Liver (tissue), 9 donors: ENCODE results near the gene CPA1. TPM values are rescaled to one million over a fixed set of nuclear protein-coding genes. Genes with fewer than 3 reads are reported as not detected.

Experiments
- DNase-seq: peaks from one replicate; pipeline ENCODE4 v3.0.0-alpha.2; 2017; ENCODE audit warnings: low spot score
- H3K27ac ChIP-seq, 2 donors: one replicate each; pipeline ENCODE4 v1.7.0; 2013; ENCODE audit warnings: inconsistent platforms in 2 of 2, low read length in 2 of 2, control low read depth in 1 of 2, low read depth in 1 of 2, mild to moderate bottlenecking in 1 of 2
- H3K27me3 ChIP-seq, 4 donors: one replicate each; pipeline versions ENCODE4 v1.6.1 to v1.7.0; 2013; ENCODE audit warnings: low read length in 3 of 4, inconsistent platforms in 1 of 4, mild to moderate bottlenecking in 1 of 4, moderate library complexity in 1 of 4; ENCODE audit not compliant: control insufficient read depth in 4 of 4, insufficient read depth in 4 of 4
- H3K36me3 ChIP-seq, 4 donors: one replicate each; pipeline versions ENCODE4 v1.6.1 to v1.7.0; 2013; ENCODE audit warnings: low read length in 3 of 4, mild to moderate bottlenecking in 3 of 4, low read depth in 1 of 4, moderate library complexity in 1 of 4; ENCODE audit not compliant: control insufficient read depth in 4 of 4, insufficient read depth in 3 of 4
- H3K4me1 ChIP-seq, 4 donors: one replicate each; pipeline versions ENCODE4 v1.6.1 to v1.7.0; 2013; ENCODE audit warnings: low read length in 3 of 4, mild to moderate bottlenecking in 3 of 4, moderate library complexity in 1 of 4; ENCODE audit not compliant: control insufficient read depth in 4 of 4, insufficient read depth in 4 of 4
- H3K4me3 ChIP-seq, 3 donors: one replicate each; pipeline versions ENCODE4 v1.6.1 to v1.7.0; 2013; ENCODE audit warnings: low read length in 3 of 3, control low read depth in 1 of 3, low read depth in 1 of 3, mild to moderate bottlenecking in 1 of 3
- H3K9ac ChIP-seq, 2 donors: one replicate each; pipeline ENCODE4 v1.7.0; 2013; ENCODE audit warnings: low read length in 2 of 2, mild to moderate bottlenecking in 2 of 2, moderate library complexity in 2 of 2, control low read depth in 1 of 2, low read depth in 1 of 2
- H3K9me3 ChIP-seq, 4 donors: one replicate each; pipeline versions ENCODE4 v1.6.1 to v1.7.0; 2013; ENCODE audit warnings: low read length in 3 of 4; ENCODE audit not compliant: control insufficient read depth in 4 of 4
- CTCF ChIP-seq: fragments of 150-350 bp; IDR thresholded peaks from 2 replicates; pipeline ENCODE4 v1.5.1; 2017; ENCODE audit warnings: improper control_type of control experiment, low read depth, low read length; ENCODE audit not compliant: missing input control
- EGR1 ChIP-seq, 2 donors: IDR thresholded peaks; 2 replicates each; pipeline ENCODE4 v1.6.1; 2016 to 2018; ENCODE audit warnings: antibody characterized with exemption in 2 of 2, low read depth in 2 of 2
- FOXA1 ChIP-seq: IDR thresholded peaks from 2 replicates; pipeline ENCODE4 v1.6.1; 2016; ENCODE audit warnings: antibody characterized with exemption
- FOXA2 ChIP-seq: IDR thresholded peaks from 2 replicates; pipeline ENCODE4 v1.6.1; 2016; ENCODE audit warnings: antibody characterized with exemption
- HNF4A ChIP-seq, 2 donors: conservative IDR thresholded peaks; 2 replicates each; pipeline ENCODE4 v1.6.1; 2016; ENCODE audit warnings: antibody characterized with exemption in 2 of 2, mild to moderate bottlenecking in 2 of 2
- JUND ChIP-seq, 2 donors: IDR thresholded peaks; 2 replicates each; pipeline ENCODE4 v1.6.1; 2016; ENCODE audit warnings: antibody characterized with exemption in 2 of 2
- MAX ChIP-seq: IDR thresholded peaks from 2 replicates; pipeline ENCODE4 v1.6.1; 2016; ENCODE audit warnings: antibody characterized with exemption
- NR2F2 ChIP-seq: IDR thresholded peaks from 2 replicates; pipeline ENCODE4 v1.6.1; 2016; ENCODE audit warnings: antibody characterized with exemption
- RAD21 ChIP-seq, 2 donors: IDR thresholded peaks; 2 replicates each; pipeline ENCODE4 v1.6.1; 2016; ENCODE audit warnings: antibody characterized with exemption in 2 of 2, mild to moderate bottlenecking in 2 of 2
- REST ChIP-seq: IDR thresholded peaks from 2 replicates; pipeline ENCODE4 v1.6.1; 2016; ENCODE audit warnings: antibody characterized with exemption, mild to moderate bottlenecking
- RXRA ChIP-seq, 2 donors: IDR thresholded peaks; 2 replicates each; pipeline ENCODE4 v1.6.1; 2017 to 2018; ENCODE audit warnings: antibody characterized with exemption in 2 of 2, mild to moderate bottlenecking in 1 of 2
- SP1 ChIP-seq: IDR thresholded peaks from 2 replicates; pipeline ENCODE4 v1.6.1; 2018; ENCODE audit warnings: antibody characterized with exemption, mild to moderate bottlenecking
- TAF1 ChIP-seq: conservative IDR thresholded peaks from 2 replicates; pipeline ENCODE4 v1.6.1; 2016; ENCODE audit warnings: antibody characterized with exemption, mild to moderate bottlenecking
- ZBTB33 ChIP-seq: IDR thresholded peaks from 2 replicates; pipeline ENCODE4 v1.6.1; 2016; ENCODE audit warnings: antibody characterized with exemption
- WGBS: extraction: QIAGEN DNeasy Blood & Tissue Kit; methylation state at CpG from one replicate; pipeline ENCODE4 v1.1.7; 2013; 5-methylcytosine and 5-hydroxymethylcytosine counted together
- polyA plus RNA-seq, 2 donors: library from polyadenylated mRNA; stranded (reverse) in 1 of 2; unstranded in 1 of 2; fragments of 200-250 nt in 1 of 2; fragments of >200 nt in 1 of 2; fragmentation: Nextera tagmentation in 1 of 2; extraction: Ambion mirVana in 1 of 2; gene quantifications; one replicate each; pipeline versions ENCODE4 v1.2.1 to v1.2.3, GENCODE V29; 2013 to 2015
- total RNA-seq, 2 donors: library from RNA; depleted of rRNA; stranded (reverse); fragments of >200 nt; gene quantifications; one replicate each; pipeline ENCODE4 v1.2.3, GENCODE V29; 2014
- donor health status: healthy.
- donor health status: healthy.
- donor health status: healthy.
- donor health status: healthy.
- donor health status: healthy.

Gene CPA1
- total and polyA plus RNA-seq, 4 donors, result 0.07 to 0.42 TPM; not detected in 2

GRCh38 chr7:130359276-130359857 lies 20.9 kb upstream of the CPA1 start:
- Histone ChIP-seq H3K4me1 (no peaks in the 10 kb centered on the region), H3K36me3 (no peaks in the 10 kb centered on the region), H3K9me3 (peaks cover 3 to 11% (median 5%) of the 10 kb centered on the region in 4 donors), H3K9ac (no peak overlapping the region), H3K27me3 (no peaks in the 10 kb centered on the region), H3K4me3 (no peak overlapping the region), H3K27ac (no peak overlapping the region)
- no peak for DNase-seq
- TF ChIP-seq REST (no peak), NR2F2 (no peak), CTCF (no peak), FOXA2 (no peak), ZBTB33 (no peak), SP1 (no peak), EGR1 (IDR thresholded peaks at IDR 0.05; ENCODE audit: low read depth in 2 of 2) (no peak), TAF1 (no peak), FOXA1 (no peak)
- 92% methylated on average over 5 of the region's 5 CpGs for WGBS

- Histone ChIP-seq H3K4me1 (no peaks in the 10 kb centered on the region), H3K27ac (no peak overlapping the region), H3K4me3 (no peak overlapping the region), H3K36me3 (no peaks in the 10 kb centered on the region), H3K9me3 (peaks cover 3 to 11% (median 5%) of the 10 kb centered on the region in 4 donors), H3K27me3 (no peaks in the 10 kb centered on the region), H3K9ac (no peak overlapping the region)
- DNase-seq, result no peak
- WGBS, result 90% methylated on average over 3 of the region's 3 CpGs
- TF ChIP-seq JUND (IDR thresholded peaks at IDR 0.05) (no peak), RAD21 (IDR thresholded peaks at IDR 0.05) (no peak), NR2F2 (no peak), FOXA2 (no peak), RXRA (IDR thresholded peaks at IDR 0.05) (no peak), MAX (no peak), HNF4A (conservative IDR thresholded peaks at IDR 0.05) (no peak), REST (no peak)
These were observed 19.8 kb upstream of the CPA1 start for GRCh38 chr7:130360518-130360917.
